K562 (cell line): ENCODE measurements around the gene LMAN2. TPM values are rescaled to one million over a fixed set of nuclear protein-coding genes. Genes with fewer than 3 reads are reported as not detected.

Source experiments
- DLX4 ChIP-seq: fragments of 250-450 bp; sonication (Bioruptor Pico); IDR thresholded peaks from 2 replicates; pipeline ENCODE4 v1.6.1; 2021; ENCODE audit warnings: mild to moderate bottlenecking
- GTF2B ChIP-seq: IDR thresholded peaks from 2 replicates; pipeline ENCODE4 v1.6.1; 2011; ENCODE audit not compliant: insufficient read length; ENCODE audit errors: extremely low read depth
- HDGF ChIP-seq: fragments of 450-650 bp; IDR thresholded peaks from 2 replicates; pipeline ENCODE4 v1.6.1; 2016
- HNRNPLL ChIP-seq: fragments of 200-400 bp; formaldehyde crosslinking; IDR thresholded peaks from 2 replicates; pipeline ENCODE4 v1.6.1; 2017; ENCODE audit warnings: low read length, low read depth, mild to moderate bottlenecking; ENCODE audit not compliant: poor library complexity, severe bottlenecking
- IFI16 ChIP-seq: fragments of 250-450 bp; sonication (Bioruptor Pico); IDR thresholded peaks from 2 replicates; pipeline ENCODE4 v2.1.2; 2022; ENCODE audit warnings: mild to moderate bottlenecking, inconsistent platforms
- NELFE ChIP-seq: IDR thresholded peaks from 2 replicates; pipeline ENCODE4 v1.6.1; 2011; ENCODE audit warnings: mild to moderate bottlenecking; ENCODE audit not compliant: insufficient read depth, insufficient read length
- RCOR1 ChIP-seq, 2 experiments: IDR thresholded peaks; 2 replicates each; pipeline ENCODE4 v1.6.1; 2012; ENCODE audit warnings: low read depth in 2 of 2, low read length in 2 of 2, borderline replicate concordance in 1 of 2, improper control_type of control experiment in 1 of 2
- SLC30A9 ChIP-seq: fragments of 250-450 bp; sonication (Bioruptor Pico); IDR thresholded peaks from 2 replicates; pipeline ENCODE4 v1.8.0; 2022; ENCODE audit warnings: mild to moderate bottlenecking, moderate library complexity
- SUPT5H ChIP-seq: fragments of 450-650 bp; IDR thresholded peaks from 2 replicates; pipeline ENCODE4 v1.6.1; 2016
- TOE1 ChIP-seq, 2 experiments: fragments of 450-650 bp in 1 of 2; sonication (generic) in 1 of 2; formaldehyde crosslinking in 1 of 2; IDR thresholded peaks; 2 replicates each; pipeline versions ENCODE4 v1.7.1 to v1.8.0; 2016 to 2022; ENCODE audit warnings: borderline replicate concordance in 2 of 2, mild to moderate bottlenecking in 2 of 2, antibody characterized with exemption in 1 of 2, inconsistent platforms in 1 of 2, low read depth in 1 of 2, missing genetic modification reagents in 1 of 2, moderate library complexity in 1 of 2
- USF1 ChIP-seq: sonication (generic); formaldehyde crosslinking; IDR thresholded peaks from 2 replicates; pipeline ENCODE4 v1.9.0; 2022; ENCODE audit warnings: mild to moderate bottlenecking, missing genetic modification reagents
- ZFP1 ChIP-seq: fragments of 450-650 bp; formaldehyde crosslinking; IDR thresholded peaks from 2 replicates; pipeline ENCODE4 v1.4.0; 2020; ENCODE audit warnings: mild to moderate bottlenecking, mixed read lengths
- ZKSCAN3 ChIP-seq: fragments of 250-450 bp; sonication (Bioruptor Pico); IDR thresholded peaks from 2 replicates; pipeline ENCODE4 v1.4.0; 2020
- ZNF134 ChIP-seq: fragments of 250-450 bp; sonication (Bioruptor Pico); conservative IDR thresholded peaks from 2 replicates; pipeline ENCODE4 v1.4.0; 2020
- ZNF263 ChIP-seq: sonication (generic); formaldehyde crosslinking; IDR thresholded peaks from 2 replicates; pipeline ENCODE4 v1.8.0; 2022; ENCODE audit warnings: mild to moderate bottlenecking, missing genetic modification reagents, borderline replicate concordance
- ZNF609 ChIP-seq: sonication (generic); formaldehyde crosslinking; IDR thresholded peaks from 2 replicates; pipeline ENCODE4 v1.8.1; 2023; ENCODE audit warnings: missing genetic modification reagents, mild to moderate bottlenecking, borderline replicate concordance
- ZZZ3 ChIP-seq: fragments of 450-650 bp; IDR thresholded peaks from 2 replicates; pipeline ENCODE4 v1.6.1; 2016; ENCODE audit warnings: antibody characterized with exemption, mild to moderate bottlenecking, moderate library complexity
- polyA plus RNA-seq, 8 experiments: library from polyadenylated mRNA; depleted of rRNA in 4 of 8; stranded (reverse) in 5 of 8; unstranded in 3 of 8; fragments of >200 nt; fragmentation: Nextera tagmentation in 2 of 8; fragmentation: Illumina TruSeq in 1 of 8; extraction: Ambion mirVana in 2 of 8; extraction: Trizol in 1 of 8; gene quantifications; 2 replicates each; pipeline versions ENCODE4 v1.2.1 to v1.2.3, GENCODE V29; 2011 to 2014; ENCODE audit warnings: inconsistent platforms in 1 of 8, missing spikeins in 1 of 8
- total RNA-seq, 7 experiments: library from RNA; depleted of rRNA in 6 of 7; stranded (reverse); fragments of >200 nt in 6 of 7; fragmentation: Illumina TruSeq in 2 of 7; extraction: Trizol in 2 of 7; gene quantifications; 2 replicates each; pipeline versions ENCODE4 v1.2.1 to v1.2.3, GENCODE V29; 2011 to 2021; ENCODE audit warnings: low replicate concordance in 1 of 7
- TF ChIP-seq, protein P1 (sequence below): fragments of 250-450 bp; sonication (Bioruptor Pico); IDR thresholded peaks from 2 replicates; pipeline ENCODE4 v1.5.0; 2020; ENCODE audit warnings: mild to moderate bottlenecking, borderline replicate concordance

Gene LMAN2
- total and polyA plus RNA-seq, 9 of the 15 experiments (the other 6 are each of a cell fraction or from before 2014, with no cell fraction given), result 2.7 to 254 (median 136) TPM

DNA sequence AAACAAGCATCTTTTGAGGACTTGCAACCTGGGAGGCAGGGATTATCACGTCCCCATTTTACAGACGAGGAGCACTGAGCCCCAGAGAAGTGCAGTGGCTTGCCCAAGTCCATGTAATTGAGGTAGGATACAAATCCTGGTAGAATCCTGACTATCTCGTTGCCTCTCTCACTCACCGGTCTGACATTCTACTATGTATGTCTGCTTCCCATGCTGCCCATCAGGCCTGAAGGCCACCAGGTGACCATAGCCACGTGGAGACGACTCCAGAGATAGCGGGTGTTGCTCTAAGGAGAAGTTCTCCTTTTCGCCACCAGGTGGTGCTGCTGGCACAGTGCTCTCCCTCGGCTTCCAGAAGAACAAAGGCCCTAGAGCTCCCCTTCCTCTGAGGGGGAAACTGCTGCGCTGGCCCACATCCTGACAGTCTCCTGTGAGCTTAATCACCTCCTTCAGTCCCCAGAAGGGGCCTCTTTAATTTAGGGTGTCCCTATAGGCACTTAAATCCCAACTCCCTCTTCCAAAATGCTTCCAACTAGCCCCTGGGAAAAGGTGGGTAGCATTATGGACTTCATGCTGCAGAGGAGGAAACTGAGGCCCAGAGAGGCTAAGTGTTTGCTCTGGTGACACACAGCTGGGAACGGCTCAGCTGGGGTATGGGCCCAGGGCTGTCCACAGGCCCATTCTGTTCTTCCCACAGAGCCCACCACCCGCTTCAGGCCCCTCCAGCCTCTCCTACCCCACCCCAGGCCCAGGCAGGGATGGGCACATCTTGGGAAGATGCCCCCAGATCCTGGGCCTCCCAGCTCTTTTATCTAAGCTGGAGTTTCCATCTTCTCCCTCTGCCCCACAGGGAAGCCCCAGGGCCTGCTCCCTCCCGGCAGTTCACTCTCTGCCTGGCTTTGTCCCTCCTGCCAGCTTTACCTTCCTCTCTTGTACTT, 39.2 kb upstream of the LMAN2 start (continued):
- TF ChIP-seq USF1 (CRISPR knock-in tag) (peak; percentile 93), SLC30A9 (CRISPR knock-in tag) (no peak), ZNF609 (CRISPR knock-in tag) (no peak), ZKSCAN3 (CRISPR knock-in tag) (no peak), HDGF (peak; percentile 75; the same call in 1 of the 2 replicates), ZNF134 (no peak), NELFE (no peak), RCOR1 (IDR thresholded peaks at IDR 0.05; ENCODE audit: borderline replicate concordance in 1 of 2, low read depth in 2 of 2, low read length in 2 of 2) (0 out of 4 replicates have a peak, but pooled peaks of 1 of the 2 experiments have one; percentile 20), GTF2B (no peak), TOE1 (IDR thresholded peaks at IDR 0.05; ENCODE audit: borderline replicate concordance) (peak; percentile 59), TOE1 (CRISPR knock-in tag; IDR thresholded peaks at IDR 0.05; ENCODE audit: borderline replicate concordance, low read depth) (no peak), ZZZ3 (no peak), SUPT5H (no peak), IFI16 (no peak), ZNF263 (peak; percentile 32; the same call in 1 of the 2 replicates), HNRNPLL (no peak), DLX4 (CRISPR knock-in tag) (no peak), ZFP1 (CRISPR knock-in tag) (no peak)
- TF ChIP-seq, protein P1, sequence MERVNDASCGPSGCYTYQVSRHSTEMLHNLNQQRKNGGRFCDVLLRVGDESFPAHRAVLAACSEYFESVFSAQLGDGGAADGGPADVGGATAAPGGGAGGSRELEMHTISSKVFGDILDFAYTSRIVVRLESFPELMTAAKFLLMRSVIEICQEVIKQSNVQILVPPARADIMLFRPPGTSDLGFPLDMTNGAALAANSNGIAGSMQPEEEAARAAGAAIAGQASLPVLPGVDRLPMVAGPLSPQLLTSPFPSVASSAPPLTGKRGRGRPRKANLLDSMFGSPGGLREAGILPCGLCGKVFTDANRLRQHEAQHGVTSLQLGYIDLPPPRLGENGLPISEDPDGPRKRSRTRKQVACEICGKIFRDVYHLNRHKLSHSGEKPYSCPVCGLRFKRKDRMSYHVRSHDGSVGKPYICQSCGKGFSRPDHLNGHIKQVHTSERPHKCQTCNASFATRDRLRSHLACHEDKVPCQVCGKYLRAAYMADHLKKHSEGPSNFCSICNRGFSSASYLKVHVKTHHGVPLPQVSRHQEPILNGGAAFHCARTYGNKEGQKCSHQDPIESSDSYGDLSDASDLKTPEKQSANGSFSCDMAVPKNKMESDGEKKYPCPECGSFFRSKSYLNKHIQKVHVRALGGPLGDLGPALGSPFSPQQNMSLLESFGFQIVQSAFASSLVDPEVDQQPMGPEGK (CRISPR knock-in tag), result no peak
